IMR-90 (cell line): ENCODE results near the gene PCCA. TPM values are rescaled to one million over a fixed set of nuclear protein-coding genes. Genes with fewer than 3 reads are reported as not detected.
A peak's percentile ranks its signal among the peaks of the same experiment; 100 is the strongest.

Source experiments
- ATAC-seq: fragments of 200-7000 bp; cut with Tn5 transposase; 2 replicates; pipeline ENCODE4 v1.9.1; 2020; ENCODE audit warnings: low read depth, mild to moderate bottlenecking, moderate library complexity
- BruUV-seq: library from RNA; stranded (reverse); fragments of 400-500 nt; replicated peaks from 2 replicates; lab custom pipeline; 2021; lab: Mats Ljungman, UMichigan
- CTCF ChIA-PET: fragments of 300-600 bp; formaldehyde crosslinking; extraction: SDS; loops from one replicate; lab custom pipeline; 2021; ENCODE audit warnings: antibody characterized with exemption; lab: Yijun Ruan, JAX
- POLR2A ChIA-PET: fragments of 300-600 bp; sonication (Branson Sonifier 250); formaldehyde crosslinking; loops from one replicate; lab custom pipeline; 2022; ENCODE audit warnings: antibody characterized with exemption; ENCODE audit not compliant: unreplicated experiment; lab: Charles Lee
- DNase-seq: peaks from one replicate; pipeline ENCODE4 v3.0.0; 2013
- H2AFZ ChIP-seq: replicated peaks from 2 replicates; pipeline ENCODE3; 2013; ENCODE audit warnings: low read length, mild to moderate bottlenecking; ENCODE audit not compliant: poor library complexity
- H2AK5ac ChIP-seq: 2 replicates; pipeline ENCODE4 v1.6.1; 2013; ENCODE audit warnings: low read depth, low read length, inconsistent platforms
- H2AK9ac ChIP-seq: replicated peaks from 2 replicates; pipeline ENCODE3; 2013; ENCODE audit warnings: mild to moderate bottlenecking, low read depth, low read length, moderate library complexity; ENCODE audit not compliant: poor library complexity
- H2BK120ac ChIP-seq: 2 replicates; pipeline ENCODE4 v1.6.1; 2013; ENCODE audit warnings: low read depth, low read length, inconsistent platforms
- H2BK15ac ChIP-seq: 3 replicates; pipeline ENCODE4 v1.6.1; 2013; ENCODE audit warnings: low read depth, low read length, inconsistent platforms
- H2BK20ac ChIP-seq: 2 replicates; pipeline ENCODE4 v1.6.1; 2013; ENCODE audit warnings: low read depth, mild to moderate bottlenecking, inconsistent platforms, low read length, moderate library complexity
- H2BK5ac ChIP-seq: 2 replicates; pipeline ENCODE4 v1.6.1; 2013; ENCODE audit warnings: mild to moderate bottlenecking, low read depth, low read length, inconsistent platforms; ENCODE audit not compliant: poor library complexity, severe bottlenecking
- H3K14ac ChIP-seq: replicated peaks from 2 replicates; pipeline ENCODE4 v1.6.1; 2013; ENCODE audit warnings: low read depth, low read length, inconsistent platforms
- H3K18ac ChIP-seq: 2 replicates; pipeline ENCODE4 v1.6.1; 2013; ENCODE audit warnings: low read depth, low read length, control low read depth
- H3K23ac ChIP-seq: 2 replicates; pipeline ENCODE4 v1.6.1; 2013; ENCODE audit warnings: low read depth, low read length, inconsistent platforms
- H3K27ac ChIP-seq: 2 replicates; pipeline ENCODE4 v1.5.1; 2013; ENCODE audit warnings: mild to moderate bottlenecking, control low read depth, low read length; ENCODE audit not compliant: insufficient read depth
- H3K27me3 ChIP-seq: 2 replicates; pipeline ENCODE4 v1.6.1; 2013; ENCODE audit warnings: low read length; ENCODE audit not compliant: control insufficient read depth, insufficient read depth
- H3K36me3 ChIP-seq: 2 replicates; pipeline ENCODE4 v1.6.1; 2013; ENCODE audit warnings: low read length, mixed read lengths; ENCODE audit not compliant: control insufficient read depth, insufficient read depth
- H3K4ac ChIP-seq: 2 replicates; pipeline ENCODE4 v1.6.1; 2013; ENCODE audit warnings: low read depth, low read length, inconsistent platforms
- H3K4me1 ChIP-seq: 2 replicates; pipeline ENCODE4 v1.6.1; 2013; ENCODE audit warnings: low read length, mixed read lengths; ENCODE audit not compliant: control insufficient read depth, insufficient read depth
- H3K4me2 ChIP-seq: 2 replicates; pipeline ENCODE4 v1.6.1; 2013; ENCODE audit warnings: low read depth, mild to moderate bottlenecking, control low read depth, low read length, moderate library complexity
- H3K4me3 ChIP-seq: 2 replicates; pipeline ENCODE4 v1.5.1; 2013; ENCODE audit warnings: low read depth, mild to moderate bottlenecking, control low read depth, low read length, moderate library complexity; ENCODE audit not compliant: insufficient read depth
- H3K56ac ChIP-seq: 2 replicates; pipeline ENCODE4 v1.6.1; 2013; ENCODE audit warnings: low read length, inconsistent platforms; ENCODE audit not compliant: insufficient read depth; ENCODE audit errors: extremely low read depth
- H3K79me1 ChIP-seq, 2 experiments: 2 replicates each; pipeline ENCODE4 v1.6.1; 2013; ENCODE audit warnings: low read length in 2 of 2, inconsistent platforms in 1 of 2, low read depth in 1 of 2
- H3K9ac ChIP-seq: 2 replicates; pipeline ENCODE4 v1.6.1; 2013; ENCODE audit warnings: low read depth, low read length, control low read depth
- H3K9me1 ChIP-seq: 2 replicates; pipeline ENCODE4 v1.6.1; 2013; ENCODE audit warnings: low read length, inconsistent platforms; ENCODE audit not compliant: insufficient read depth
- H3K9me3 ChIP-seq: 2 replicates; pipeline ENCODE4 v1.6.1; 2013; ENCODE audit warnings: low read length; ENCODE audit not compliant: control insufficient read depth, insufficient read depth
- H4K20me1 ChIP-seq: 2 replicates; pipeline ENCODE4 v1.6.1; 2013; ENCODE audit warnings: low read length, inconsistent platforms; ENCODE audit not compliant: insufficient read depth
- H4K5ac ChIP-seq: 2 replicates; pipeline ENCODE4 v1.6.1; 2013; ENCODE audit warnings: mild to moderate bottlenecking, low read depth, low read length, control low read depth
- H4K8ac ChIP-seq, 2 experiments: 2 replicates each; pipeline ENCODE4 v1.6.1; 2013; ENCODE audit warnings: low read depth in 2 of 2, low read length in 2 of 2, control low read depth in 1 of 2, inconsistent platforms in 1 of 2
- H4K91ac ChIP-seq: 2 replicates; pipeline ENCODE4 v1.6.1; 2013; ENCODE audit warnings: low read depth, low read length, inconsistent platforms; ENCODE audit not compliant: insufficient read depth
- MAFK ChIP-seq: IDR thresholded peaks from 2 replicates; pipeline ENCODE4 v1.6.1; 2012; ENCODE audit warnings: low read depth, low read length, improper control_type of control experiment
- MXI1 ChIP-seq: IDR thresholded peaks from 2 replicates; pipeline ENCODE4 v1.6.1; 2012; ENCODE audit warnings: low read depth, mild to moderate bottlenecking, low read length, moderate library complexity, borderline replicate concordance
- NFE2L2 ChIP-seq: fragments of 150-350 bp; IDR thresholded peaks from 2 replicates; pipeline ENCODE4 v1.6.1; 2016; ENCODE audit warnings: low read depth, mild to moderate bottlenecking, low read length
- POLR2A ChIP-seq: IDR thresholded peaks from 2 replicates; pipeline ENCODE4 v1.6.1; 2012; ENCODE audit warnings: mild to moderate bottlenecking, low read depth, low read length
- RAD21 ChIP-seq: IDR thresholded peaks from 2 replicates; pipeline ENCODE4 v1.6.1; 2012; ENCODE audit warnings: low read length, improper control_type of control experiment
- SMC3 ChIP-seq: fragments of 150-350 bp; IDR thresholded peaks from 2 replicates; pipeline ENCODE4 v1.6.1; 2016; ENCODE audit warnings: low read depth, mild to moderate bottlenecking, antibody characterized with exemption, low read length, moderate library complexity
- WGBS, 2 experiments: methylation state at CpG; one replicate each; pipeline versions ENCODE4 v1.1.5 to v1.1.7; 2013; ENCODE audit warnings: missing lambda C conversion rate in 2 of 2; ENCODE audit not compliant: insufficient read length in 1 of 2; ENCODE audit errors: extremely low coverage in 2 of 2; 5-methylcytosine and 5-hydroxymethylcytosine counted together
- dilution Hi-C: fragments of 300-500 bp; cut with HindIII; formaldehyde crosslinking; loops from one replicate; pipeline ENCODE4 v1.14.3; 2018; ENCODE audit warnings: low sequenced_read_pairs; ENCODE audit not compliant: unreplicated experiment
- in situ Hi-C: fragments of 300-500 bp; cut with MboI; formaldehyde crosslinking; loops from 3 replicates; pipeline ENCODE4 v1.14.3; 2019; ENCODE audit warnings: low sequenced_read_pairs, inconsistent platforms, mixed read lengths
- intact Hi-C: fragments of 100-400 bp; cut with micrococcal nuclease; formaldehyde crosslinking; loops from 2 replicates; pipeline ENCODE4 v1.10.0; 2022
- polyA plus RNA-seq, 3 experiments: library from polyadenylated mRNA; depleted of rRNA; stranded (reverse); fragments of >200 nt; gene quantifications; 2 replicates each; pipeline ENCODE4 v1.2.3, GENCODE V29; 2012; ENCODE audit warnings: low replicate concordance in 1 of 3
- total RNA-seq: library from RNA; depleted of rRNA; stranded (reverse); fragments of >200 nt; gene quantifications from 2 replicates; pipeline ENCODE4 v1.2.3, GENCODE V29; 2012
- TF ChIP-seq, protein P1 (sequence below): conservative IDR thresholded peaks from 2 replicates; pipeline ENCODE4 v1.5.1; 2012; ENCODE audit warnings: mild to moderate bottlenecking, low read depth, low read length, improper control_type of control experiment
- TF ChIP-seq, protein P2 (sequence below): fragments of 150-350 bp; IDR thresholded peaks from 2 replicates; pipeline ENCODE4 v1.6.1; 2017; ENCODE audit warnings: mild to moderate bottlenecking, antibody characterized with exemption, low read length, low read depth

Gene PCCA
- total and polyA plus RNA-seq, 2 of the 4 experiments (the other 2 are of a cell fraction) = 7.6 to 24.0 TPM

DNA sequence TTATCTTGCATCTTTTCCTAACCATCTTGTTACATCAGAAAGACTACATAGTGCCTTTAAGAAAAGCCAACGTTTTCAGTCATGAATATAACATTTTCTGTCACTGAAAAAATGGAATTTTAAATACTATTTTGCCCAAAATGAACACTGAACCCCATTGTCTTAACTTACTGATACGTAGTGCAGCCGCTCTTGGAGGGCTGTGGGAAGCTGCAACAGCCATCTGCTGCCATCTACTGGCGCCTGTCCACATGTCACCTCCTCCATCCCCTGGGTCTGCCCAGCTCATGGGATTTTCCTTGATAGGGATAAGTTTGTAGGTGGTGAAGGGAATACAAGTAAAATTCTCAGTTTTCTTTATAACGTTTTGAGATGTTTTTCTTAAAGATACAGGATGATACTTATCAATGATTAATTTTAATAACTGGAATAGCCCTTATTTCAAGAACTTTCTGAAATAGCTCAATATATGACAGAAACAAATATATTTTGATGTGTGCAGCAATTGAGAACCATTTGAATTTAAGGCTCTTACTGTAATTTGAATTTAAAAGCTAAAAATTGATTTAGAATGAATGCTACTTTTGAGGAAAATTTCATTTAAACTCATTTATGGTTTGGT lies 426.0 kb downstream of the PCCA start:
- DNase-seq = peak; percentile 75

More for the DNA sequence above, 426.0 kb downstream of the PCCA start:
- Histone ChIP-seq H2BK20ac (no peak overlapping the region), H3K9ac (no peak overlapping the region), H4K8ac (no peak overlapping the region), H3K4me2 (no peak overlapping the region), H3K27ac (no peak overlapping the region), H3K23ac (no peak overlapping the region), H4K91ac (no peak overlapping the region), H3K4me3 (no peak overlapping the region), H3K18ac (no peak overlapping the region), H3K9me3 (no peaks in the 10 kb centered on the region), H3K9me1 (no peaks in the 10 kb centered on the region; the same call in 1 of the 2 replicates), H2AFZ (no peak overlapping the region), H2AK9ac (no peak overlapping the region), H3K79me1 (no peaks in the 10 kb centered on the region), H3K4ac (no peak overlapping the region), H3K36me3 (peaks cover 2% of the 10 kb centered on the region; the same call in 1 of the 2 replicates), H2AK5ac (no peak overlapping the region), H2BK120ac (no peak overlapping the region), H3K27me3 (no peaks in the 10 kb centered on the region), H3K14ac (no peak overlapping the region), H2BK5ac (no peak overlapping the region), H3K56ac (no peak overlapping the region), H4K5ac (no peak overlapping the region), H3K4me1 (no peaks in the 10 kb centered on the region; the same call in 1 of the 2 replicates), H2BK15ac (no peak overlapping the region), H4K20me1 (no peaks in the 10 kb centered on the region)
- dilution Hi-C loops = no loop called here
- intact Hi-C loops = loop anchor here (1.0 to 10.0 kb wide), 9 partner anchors 170 to 859 kb away; partner anchors contain the start of genes PCCA and ZIC5
- in situ Hi-C loops = loop anchor here (10.0 kb wide), 1 partner anchor 860 kb away; no protein-coding TSS in a partner anchor
- peak; percentile 95 for ATAC-seq
- BruUV-seq = no TSS peak
- WGBS, 2 experiments = no CpG with 5 or more reads among the region's 5 CpGs
- CTCF ChIA-PET = interaction anchor here (0.6 to 2.1 kb wide), 10 partner anchors 16 to 1398 kb away, joined by 3 to 6 read pairs (median 4); no protein-coding TSS in a partner anchor
- TF ChIP-seq NFE2L2 = no peak
- TF ChIP-seq MAFK = no peak
- TF ChIP-seq RAD21 = peak; percentile 98
- TF ChIP-seq, protein P1, sequence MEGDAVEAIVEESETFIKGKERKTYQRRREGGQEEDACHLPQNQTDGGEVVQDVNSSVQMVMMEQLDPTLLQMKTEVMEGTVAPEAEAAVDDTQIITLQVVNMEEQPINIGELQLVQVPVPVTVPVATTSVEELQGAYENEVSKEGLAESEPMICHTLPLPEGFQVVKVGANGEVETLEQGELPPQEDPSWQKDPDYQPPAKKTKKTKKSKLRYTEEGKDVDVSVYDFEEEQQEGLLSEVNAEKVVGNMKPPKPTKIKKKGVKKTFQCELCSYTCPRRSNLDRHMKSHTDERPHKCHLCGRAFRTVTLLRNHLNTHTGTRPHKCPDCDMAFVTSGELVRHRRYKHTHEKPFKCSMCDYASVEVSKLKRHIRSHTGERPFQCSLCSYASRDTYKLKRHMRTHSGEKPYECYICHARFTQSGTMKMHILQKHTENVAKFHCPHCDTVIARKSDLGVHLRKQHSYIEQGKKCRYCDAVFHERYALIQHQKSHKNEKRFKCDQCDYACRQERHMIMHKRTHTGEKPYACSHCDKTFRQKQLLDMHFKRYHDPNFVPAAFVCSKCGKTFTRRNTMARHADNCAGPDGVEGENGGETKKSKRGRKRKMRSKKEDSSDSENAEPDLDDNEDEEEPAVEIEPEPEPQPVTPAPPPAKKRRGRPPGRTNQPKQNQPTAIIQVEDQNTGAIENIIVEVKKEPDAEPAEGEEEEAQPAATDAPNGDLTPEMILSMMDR = peak; percentile 93
- peak; percentile 93 for TF ChIP-seq SMC3
- TF ChIP-seq, protein P2, sequence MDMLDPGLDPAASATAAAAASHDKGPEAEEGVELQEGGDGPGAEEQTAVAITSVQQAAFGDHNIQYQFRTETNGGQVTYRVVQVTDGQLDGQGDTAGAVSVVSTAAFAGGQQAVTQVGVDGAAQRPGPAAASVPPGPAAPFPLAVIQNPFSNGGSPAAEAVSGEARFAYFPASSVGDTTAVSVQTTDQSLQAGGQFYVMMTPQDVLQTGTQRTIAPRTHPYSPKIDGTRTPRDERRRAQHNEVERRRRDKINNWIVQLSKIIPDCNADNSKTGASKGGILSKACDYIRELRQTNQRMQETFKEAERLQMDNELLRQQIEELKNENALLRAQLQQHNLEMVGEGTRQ = peak; percentile 22; the same call in 1 of the 2 replicates
- TF ChIP-seq MXI1 = no peak
- TF ChIP-seq POLR2A = peak; percentile 41; the same call in 1 of the 2 replicates
- POLR2A ChIA-PET = no interaction called here
